Measurements from ENCODE around the gene HPSE2. TPM values are rescaled to one million over a fixed set of nuclear protein-coding genes. Genes with fewer than 3 reads are reported as not detected.

The HPSE2 gene
- total RNA-seq, 2 experiments from 2014 or later, result not detected

DNA sequence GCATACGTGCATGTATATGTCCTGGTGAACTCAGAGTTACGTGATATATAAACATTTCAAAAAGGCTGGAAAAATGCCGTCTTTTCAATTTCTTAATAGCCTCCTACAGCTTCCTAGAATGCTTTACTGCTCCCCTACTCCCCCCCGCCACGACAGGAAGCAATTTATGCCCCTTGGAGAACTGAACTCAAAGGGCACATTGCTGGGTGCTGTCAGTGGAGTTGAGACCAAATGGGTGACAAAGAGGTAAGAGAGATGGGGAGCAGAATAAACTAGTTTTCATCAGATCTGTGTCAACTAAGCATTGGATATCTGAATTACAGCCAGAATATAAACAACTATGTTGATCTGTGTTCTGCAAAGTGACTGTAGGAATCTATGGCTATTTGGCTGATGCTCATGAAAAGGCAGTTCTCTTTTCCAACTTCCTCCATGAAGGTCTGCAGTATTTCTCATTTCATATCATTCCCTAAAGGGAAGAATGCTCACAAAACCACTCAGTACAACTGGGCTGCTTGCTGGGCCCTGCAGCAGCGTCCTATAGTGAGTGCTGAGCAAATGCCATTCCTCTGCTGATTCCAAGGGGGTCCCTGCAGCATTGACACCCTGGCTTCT is 617.6 kb downstream of the HPSE2 start:
- ChIA-PET CTCF (no interaction called here), POLR2A (no interaction called here)
- Mint-ChIP-seq H3K4me3 (no peak overlapping the region), H3K4me1 (no peaks in the 10 kb centered on the region), H3K36me3 (ENCODE audit: low read depth) (no peaks in the 10 kb centered on the region), H3K27me3 (peaks cover 13% of the 10 kb centered on the region), H3K27ac (no peak overlapping the region), H3K9me3 (no peaks in the 10 kb centered on the region)
- no peak for DNase-seq

DNA sequence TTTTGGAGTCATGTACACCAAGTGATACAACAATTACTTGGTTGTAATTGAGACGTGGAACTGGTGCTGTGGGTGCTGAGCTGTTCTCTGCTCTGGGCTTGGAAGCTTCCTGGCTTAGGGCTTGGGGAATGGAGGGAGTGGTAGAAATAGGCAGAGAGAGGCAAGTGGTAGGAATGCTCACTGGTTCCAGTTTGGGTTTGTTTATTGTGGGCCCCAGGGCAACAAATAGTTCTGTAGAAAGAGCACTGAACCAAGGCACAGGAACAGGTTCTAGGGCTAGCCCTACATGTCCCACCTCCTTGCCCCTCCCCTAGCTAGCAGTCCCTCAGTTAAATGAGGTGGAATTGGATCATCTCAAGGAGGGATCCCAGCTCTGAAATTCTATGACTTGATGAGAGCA is 622.2 kb downstream of the HPSE2 start:
- peaks cover 9% of the 10 kb centered on the region for H3K27me3 Mint-ChIP-seq
- ChIA-PET POLR2A (no interaction called here), CTCF (no interaction called here)
- no peaks in the 10 kb centered on the region for H3K4me1 Mint-ChIP-seq
- H3K36me3 Mint-ChIP-seq (ENCODE audit: low read depth), result no peaks in the 10 kb centered on the region
- no peaks in the 10 kb centered on the region for H3K9me3 Mint-ChIP-seq
- H3K27ac Mint-ChIP-seq, result no peak overlapping the region
- no peak overlapping the region for H3K4me3 Mint-ChIP-seq
- no peak for DNase-seq

DNA sequence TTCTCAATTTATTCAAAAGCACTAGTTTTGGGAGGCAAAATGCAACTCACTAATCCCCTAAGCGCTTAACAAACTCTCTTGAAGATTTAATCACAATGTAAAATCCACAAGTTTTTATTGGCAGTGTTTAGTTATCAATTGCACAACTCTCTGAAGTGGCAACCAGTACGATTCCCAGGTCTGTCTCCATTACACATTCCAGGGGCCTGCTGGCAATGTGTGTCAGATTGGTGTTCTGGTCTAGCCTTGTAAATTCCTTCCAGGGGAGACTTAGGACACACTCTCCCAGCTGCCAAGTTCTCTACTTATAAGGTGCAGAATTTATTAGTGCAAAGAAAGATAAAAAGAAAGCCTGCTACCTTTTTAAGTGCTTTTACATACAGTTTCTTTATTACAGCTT is 624.2 kb downstream of the HPSE2 start:
- no peak overlapping the region for H3K27ac Mint-ChIP-seq
- DNase-seq, result no peak
- H3K4me1 Mint-ChIP-seq, result no peaks in the 10 kb centered on the region
- H3K9me3 Mint-ChIP-seq, result no peaks in the 10 kb centered on the region
- POLR2A ChIA-PET, result no interaction called here
- H3K4me3 Mint-ChIP-seq, result no peak overlapping the region
- no peaks in the 10 kb centered on the region for H3K36me3 Mint-ChIP-seq (ENCODE audit: low read depth)
- H3K27me3 Mint-ChIP-seq, result peaks cover 13% of the 10 kb centered on the region
- CTCF ChIA-PET, result no interaction called here

DNA sequence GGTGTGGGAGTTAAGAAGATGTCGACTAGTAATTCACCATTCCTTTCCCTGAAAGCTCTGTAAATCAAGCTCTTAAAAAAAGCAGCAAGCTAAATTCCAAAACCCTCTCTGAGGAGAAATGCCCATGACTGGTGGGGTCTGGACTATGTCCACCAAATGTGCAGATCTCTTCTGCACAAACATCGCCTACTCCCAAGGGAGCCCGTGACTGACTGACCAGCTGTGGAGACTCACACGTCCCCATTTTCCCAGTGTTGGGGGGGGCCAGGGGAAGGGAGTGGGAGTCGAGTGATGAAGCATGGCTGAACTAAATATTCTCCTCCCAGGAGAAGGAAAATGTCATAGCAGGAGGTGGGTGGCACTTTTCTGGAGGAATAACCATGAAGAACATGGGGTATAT is 624.8 kb downstream of the HPSE2 start:
- Mint-ChIP-seq H3K4me1 (no peaks in the 10 kb centered on the region), H3K27ac (no peak overlapping the region), H3K27me3 (peaks cover 9% of the 10 kb centered on the region), H3K4me3 (no peak overlapping the region), H3K36me3 (ENCODE audit: low read depth) (no peaks in the 10 kb centered on the region), H3K9me3 (no peaks in the 10 kb centered on the region)
- ChIA-PET POLR2A (no interaction called here), CTCF (no interaction called here)
- DNase-seq, result no peak

DNA sequence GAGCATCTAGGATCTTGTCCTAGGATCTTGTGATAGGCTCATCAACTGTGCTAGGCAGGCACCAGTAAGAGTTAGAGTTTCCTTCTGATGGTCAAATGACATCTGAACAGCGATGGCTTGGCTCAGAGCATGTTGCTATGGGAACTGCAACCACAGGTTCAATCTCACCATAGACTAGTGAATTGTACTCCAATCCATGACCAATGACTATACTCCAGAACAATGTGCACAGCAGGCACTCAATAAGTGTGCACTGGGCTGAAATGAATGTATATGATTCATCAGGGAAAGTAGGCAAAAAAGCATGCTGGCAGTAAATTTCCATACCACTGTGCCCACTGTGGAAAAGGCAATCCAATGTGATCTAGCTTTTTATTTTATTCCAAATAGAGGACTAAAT is 625.4 kb downstream of the HPSE2 start:
- ChIA-PET CTCF (no interaction called here), POLR2A (no interaction called here)
- Mint-ChIP-seq H3K27me3 (peaks cover 8% of the 10 kb centered on the region), H3K9me3 (no peaks in the 10 kb centered on the region), H3K4me3 (no peak overlapping the region), H3K4me1 (no peaks in the 10 kb centered on the region), H3K27ac (no peak overlapping the region), H3K36me3 (ENCODE audit: low read depth) (no peaks in the 10 kb centered on the region)
- no peak for DNase-seq

DNA sequence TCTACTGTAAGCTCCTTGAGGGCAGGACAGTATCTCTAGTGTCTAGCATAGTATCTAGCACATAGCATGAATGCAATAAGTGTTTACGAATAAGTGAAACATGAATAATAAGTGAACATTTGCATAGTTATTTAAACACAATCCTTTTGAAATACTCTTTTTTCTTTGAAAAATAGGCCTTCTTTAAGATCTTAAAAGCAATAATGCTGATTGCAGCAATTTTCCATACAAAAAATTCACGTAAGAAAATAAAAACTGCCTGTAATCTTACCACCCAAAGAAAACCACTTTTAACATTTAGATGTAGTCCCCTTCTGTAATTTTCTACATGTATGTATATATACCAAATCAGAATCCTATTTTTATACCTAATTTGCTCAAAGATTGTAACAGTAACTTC is 626.4 kb downstream of the HPSE2 start:
- ChIA-PET POLR2A (no interaction called here), CTCF (no interaction called here)
- DNase-seq, result no peak
- H3K27me3 Mint-ChIP-seq, result peaks cover 8% of the 10 kb centered on the region
- no peaks in the 10 kb centered on the region for H3K9me3 Mint-ChIP-seq
- no peak overlapping the region for H3K4me3 Mint-ChIP-seq
- H3K36me3 Mint-ChIP-seq (ENCODE audit: low read depth), result no peaks in the 10 kb centered on the region
- H3K4me1 Mint-ChIP-seq, result no peaks in the 10 kb centered on the region
- H3K27ac Mint-ChIP-seq, result no peak overlapping the region

DNA sequence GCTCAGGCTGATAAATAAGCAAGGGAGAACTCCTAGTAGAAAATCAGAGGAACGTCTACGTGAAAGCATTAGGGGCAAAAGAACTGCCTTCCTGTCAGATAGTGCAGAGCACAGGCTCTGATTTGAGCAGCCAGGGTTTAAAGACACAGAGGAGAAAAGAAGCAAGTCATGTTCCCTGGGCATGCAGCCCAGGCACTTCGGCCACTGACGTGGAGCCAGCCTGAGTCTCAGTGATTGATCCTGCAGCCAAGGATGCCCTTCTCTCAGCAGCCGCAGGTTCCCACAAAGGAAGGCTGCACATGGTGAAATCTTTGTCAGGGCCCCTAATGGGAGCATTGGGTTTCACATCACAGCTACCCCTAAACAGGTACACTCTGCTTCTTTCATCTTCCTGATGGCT is 627.2 kb downstream of the HPSE2 start:
- ChIA-PET CTCF (no interaction called here), POLR2A (no interaction called here)
- H3K4me1 Mint-ChIP-seq, result no peaks in the 10 kb centered on the region
- H3K27ac Mint-ChIP-seq, result no peak overlapping the region
- peaks cover 8% of the 10 kb centered on the region for H3K27me3 Mint-ChIP-seq
- DNase-seq, result no peak
- H3K36me3 Mint-ChIP-seq (ENCODE audit: low read depth), result no peaks in the 10 kb centered on the region
- H3K4me3 Mint-ChIP-seq, result no peak overlapping the region
- no peaks in the 10 kb centered on the region for H3K9me3 Mint-ChIP-seq

DNA sequence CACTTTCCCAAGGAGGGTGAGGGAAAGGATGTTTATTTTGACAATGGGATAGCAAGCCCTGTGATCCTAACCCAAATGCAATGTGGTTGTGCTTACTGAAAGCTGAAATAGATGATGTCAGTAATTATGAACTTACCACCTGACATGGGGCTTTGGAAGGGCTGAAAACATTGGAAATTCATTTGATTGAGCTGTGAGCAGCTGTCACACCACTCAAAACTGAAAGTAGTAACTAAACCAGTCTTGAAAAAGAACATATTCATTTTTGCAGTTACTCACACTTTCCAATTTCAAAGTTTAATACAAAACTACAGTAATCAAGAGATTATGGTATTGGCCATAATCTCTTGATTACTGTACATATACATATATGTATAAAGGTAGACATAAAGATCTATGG is 633.4 kb downstream of the HPSE2 start:
- Mint-ChIP-seq H3K27me3 (no peaks in the 10 kb centered on the region), H3K4me1 (no peaks in the 10 kb centered on the region), H3K27ac (no peak overlapping the region), H3K9me3 (no peaks in the 10 kb centered on the region), H3K4me3 (no peak overlapping the region), H3K36me3 (ENCODE audit: low read depth) (no peaks in the 10 kb centered on the region)
- no peak for DNase-seq
- CTCF ChIA-PET, result interaction anchor here (0.6 kb wide), 1 partner anchor 513 kb away, joined by 6 read pairs; no protein-coding TSS in a partner anchor
- POLR2A ChIA-PET, result no interaction called here

DNA sequence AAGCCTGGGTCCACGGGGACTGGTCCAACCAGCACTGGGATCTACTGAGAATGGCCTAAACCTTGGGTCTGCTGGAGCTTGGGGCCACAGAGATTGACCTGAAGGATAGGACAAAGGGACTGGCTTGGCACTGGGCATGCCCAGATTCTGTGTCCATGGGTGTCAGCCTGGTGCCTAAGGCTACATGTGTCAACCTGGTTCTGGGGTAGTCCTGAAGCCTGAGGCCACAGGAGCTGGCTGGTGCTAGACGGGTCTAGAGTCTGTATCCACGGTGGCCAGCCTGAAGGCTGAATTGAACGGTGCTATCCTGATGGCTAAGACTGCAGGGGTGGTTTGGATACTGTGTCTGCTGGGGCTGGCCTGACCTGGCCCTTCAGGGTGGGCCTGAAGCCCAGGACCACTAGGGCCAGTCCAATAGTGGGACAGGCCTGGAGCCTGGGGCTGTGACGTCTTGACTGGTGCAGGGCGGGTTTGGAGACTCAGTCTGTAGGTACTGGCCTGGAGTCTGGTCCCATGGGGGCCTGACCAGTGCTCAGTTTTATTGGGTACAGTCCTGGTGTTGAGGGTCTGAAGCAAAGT is 636.5 kb downstream of the HPSE2 start:
- Mint-ChIP-seq H3K27ac (no peak overlapping the region), H3K27me3 (peaks cover 1% of the 10 kb centered on the region)
- POLR2A ChIA-PET, result no interaction called here

DNA sequence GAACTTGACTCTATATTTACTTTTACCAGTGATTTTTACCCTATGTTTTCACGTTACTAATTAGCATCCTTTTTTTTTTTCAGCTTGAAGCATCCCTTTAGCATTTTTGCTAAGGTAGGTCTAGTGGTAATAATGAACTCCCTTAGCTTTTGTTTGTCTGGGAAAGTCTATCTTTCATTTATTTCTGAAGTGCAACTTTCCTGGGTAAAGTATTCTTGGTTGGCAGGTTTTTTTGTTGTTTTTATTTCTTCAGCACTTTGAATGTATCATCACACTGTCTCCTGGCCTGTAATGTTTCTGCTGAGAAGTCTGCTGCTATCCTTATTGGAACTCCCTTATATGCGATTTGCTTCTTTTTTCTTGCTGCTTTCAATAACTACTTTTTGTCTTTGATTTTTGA is 639.2 kb downstream of the HPSE2 start:
- POLR2A ChIA-PET, result no interaction called here
- H3K4me3 Mint-ChIP-seq, result no peak overlapping the region

More for the DNA sequence above, 636.5 kb downstream of the HPSE2 start:
- H3K9me3 Mint-ChIP-seq, result peaks cover 5% of the 10 kb centered on the region
- H3K36me3 Mint-ChIP-seq (ENCODE audit: low read depth), result no peaks in the 10 kb centered on the region
- no peak for DNase-seq
- H3K4me3 Mint-ChIP-seq, result no peak overlapping the region
- CTCF ChIA-PET, result no interaction called here
- no peaks in the 10 kb centered on the region for H3K4me1 Mint-ChIP-seq

DNA sequence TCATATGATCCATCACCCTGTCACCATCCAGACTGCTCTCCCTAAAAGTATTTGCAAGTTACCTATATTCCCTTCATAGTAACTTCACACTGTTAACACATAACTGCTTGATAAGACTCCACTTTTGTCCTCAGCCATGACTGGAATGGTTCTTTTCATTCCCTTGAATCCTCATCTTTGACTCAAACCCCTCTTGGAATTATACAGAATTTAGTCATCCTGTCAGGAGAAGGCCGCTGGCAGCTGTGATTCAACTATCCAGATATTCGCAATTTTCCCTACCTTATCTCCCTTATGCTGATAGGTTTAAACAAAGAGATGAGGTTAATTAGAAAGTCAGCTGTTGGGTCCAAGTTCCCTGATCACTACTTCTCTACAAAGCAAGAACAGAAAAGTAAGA is 646.0 kb downstream of the HPSE2 start:
- ChIA-PET POLR2A (no interaction called here), CTCF (interaction anchor here (1.3 kb wide), 1 partner anchor 13 kb away, joined by 3 read pairs; no protein-coding TSS in a partner anchor)
- no peak overlapping the region for H3K4me3 Mint-ChIP-seq
- no peaks in the 10 kb centered on the region for H3K36me3 Mint-ChIP-seq (ENCODE audit: low read depth)
- H3K27ac Mint-ChIP-seq, result no peak overlapping the region
- no peaks in the 10 kb centered on the region for H3K4me1 Mint-ChIP-seq
- H3K27me3 Mint-ChIP-seq, result peaks cover 3% of the 10 kb centered on the region
- no peak for DNase-seq
- no peaks in the 10 kb centered on the region for H3K9me3 Mint-ChIP-seq

More for the DNA sequence above, 639.2 kb downstream of the HPSE2 start:
- Mint-ChIP-seq H3K27me3 (peaks cover 1% of the 10 kb centered on the region), H3K9me3 (peaks cover 5% of the 10 kb centered on the region), H3K36me3 (ENCODE audit: low read depth) (no peaks in the 10 kb centered on the region), H3K4me1 (no peaks in the 10 kb centered on the region), H3K27ac (no peak overlapping the region)
- DNase-seq, result no peak
- CTCF ChIA-PET, result no interaction called here

DNA sequence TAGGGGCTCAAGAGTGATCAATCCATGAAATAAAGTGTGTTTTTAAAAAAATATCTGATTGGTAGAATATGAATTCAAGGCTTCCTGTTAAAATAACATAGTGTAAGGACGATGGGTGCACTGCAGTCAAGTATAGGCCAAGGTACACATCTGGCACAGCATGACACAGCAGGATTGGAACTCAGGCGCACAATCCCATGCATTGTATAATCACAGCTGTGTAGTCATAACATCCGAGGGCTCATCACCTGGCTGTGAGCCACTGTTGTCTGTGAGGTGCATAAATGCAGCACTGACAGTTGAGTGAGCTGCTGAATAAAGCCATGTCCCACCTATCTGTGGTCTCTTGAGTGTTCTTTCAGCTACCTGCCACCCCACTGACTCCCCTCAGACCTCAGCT is 646.6 kb downstream of the HPSE2 start:
- POLR2A ChIA-PET, result no interaction called here
- Mint-ChIP-seq H3K9me3 (no peaks in the 10 kb centered on the region), H3K36me3 (ENCODE audit: low read depth) (no peaks in the 10 kb centered on the region), H3K27ac (no peak overlapping the region), H3K4me1 (no peaks in the 10 kb centered on the region), H3K4me3 (no peak overlapping the region), H3K27me3 (peaks cover 3% of the 10 kb centered on the region)
- no peak for DNase-seq
- CTCF ChIA-PET, result interaction anchor here (1.3 kb wide), 1 partner anchor 12 kb away, joined by 3 read pairs; no protein-coding TSS in a partner anchor

DNA sequence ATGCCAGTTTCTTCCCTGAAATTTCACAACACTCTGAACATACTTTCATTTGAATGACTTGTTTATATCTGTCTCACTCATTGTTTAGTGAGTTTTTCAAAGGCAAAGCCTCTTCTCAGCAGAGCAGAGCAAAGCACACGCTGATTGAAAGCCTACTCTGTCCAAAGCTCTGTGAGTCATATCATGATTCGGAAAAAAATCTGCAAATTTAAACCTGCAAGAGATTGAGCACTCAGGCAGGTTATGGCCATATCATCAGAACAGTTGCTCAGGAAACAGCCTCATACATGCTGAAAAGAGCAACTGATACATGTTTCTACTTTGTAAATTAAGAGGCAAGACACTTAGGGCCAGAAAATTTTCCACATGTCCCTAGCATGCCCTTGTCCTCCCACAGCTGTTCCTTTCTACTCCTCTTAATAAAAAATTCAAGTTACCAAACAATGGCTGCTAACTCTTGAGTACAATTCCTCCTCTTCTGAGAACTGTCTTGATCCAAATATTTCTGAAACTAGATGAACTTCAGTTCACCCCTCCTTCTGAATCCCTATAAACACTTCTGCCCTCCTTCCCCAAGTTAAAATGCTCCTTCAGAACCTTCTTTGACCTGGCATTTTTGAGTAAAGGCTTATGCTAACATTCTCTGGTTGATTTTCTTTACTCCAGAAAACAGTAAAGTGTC is 648.4 kb downstream of the HPSE2 start:
- ChIA-PET POLR2A (no interaction called here), CTCF (no interaction called here)
- Mint-ChIP-seq H3K27ac (no peak overlapping the region), H3K36me3 (ENCODE audit: low read depth) (no peaks in the 10 kb centered on the region), H3K27me3 (peaks cover 7% of the 10 kb centered on the region), H3K4me3 (no peak overlapping the region), H3K4me1 (no peaks in the 10 kb centered on the region), H3K9me3 (no peaks in the 10 kb centered on the region)
- DNase-seq, result no peak

DNA sequence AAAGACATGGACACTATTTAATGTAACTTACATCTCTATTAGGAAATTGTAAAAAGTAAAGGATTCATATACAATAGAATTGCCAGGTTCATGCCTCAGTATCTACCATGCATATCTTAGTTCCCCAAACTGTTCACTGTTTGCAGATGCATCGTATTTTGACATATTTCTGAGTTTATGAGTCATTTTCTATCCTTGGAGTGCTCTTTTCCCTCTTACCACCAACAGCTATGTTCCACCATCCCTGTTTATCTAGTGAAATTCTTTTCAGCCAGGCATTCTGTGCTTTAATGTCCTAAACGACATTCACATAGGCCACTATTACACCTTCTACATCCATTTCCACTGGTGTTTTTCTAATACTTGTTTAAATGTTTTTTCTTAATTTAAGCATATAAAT is 649.6 kb downstream of the HPSE2 start:
- POLR2A ChIA-PET, result no interaction called here
- CTCF ChIA-PET, result no interaction called here

More for the DNA sequence above, 649.6 kb downstream of the HPSE2 start:
- Mint-ChIP-seq H3K9me3 (no peaks in the 10 kb centered on the region), H3K4me3 (no peak overlapping the region), H3K4me1 (no peaks in the 10 kb centered on the region), H3K27me3 (peaks cover 9% of the 10 kb centered on the region), H3K27ac (no peak overlapping the region), H3K36me3 (ENCODE audit: low read depth) (no peaks in the 10 kb centered on the region)
- DNase-seq, result no peak

All from activated CD4-positive, alpha-beta T cell treated with anti-CD3 and anti-CD28 coated beads, Interleukin-2, amount 10 ng/mL, durations not matched to agents 7 days and 5 days (primary cell).